ENCODE data around the gene LRFN4. TPM values are rescaled to one million over a fixed set of nuclear protein-coding genes. Genes with fewer than 3 reads are reported as not detected.

LRFN4 gene
- total and polyA plus RNA-seq, 2 of the 13 experiments (the other 11 are each of a cell fraction or from before 2014, with no cell fraction given), result 1.3 to 6.8 TPM

DNA sequence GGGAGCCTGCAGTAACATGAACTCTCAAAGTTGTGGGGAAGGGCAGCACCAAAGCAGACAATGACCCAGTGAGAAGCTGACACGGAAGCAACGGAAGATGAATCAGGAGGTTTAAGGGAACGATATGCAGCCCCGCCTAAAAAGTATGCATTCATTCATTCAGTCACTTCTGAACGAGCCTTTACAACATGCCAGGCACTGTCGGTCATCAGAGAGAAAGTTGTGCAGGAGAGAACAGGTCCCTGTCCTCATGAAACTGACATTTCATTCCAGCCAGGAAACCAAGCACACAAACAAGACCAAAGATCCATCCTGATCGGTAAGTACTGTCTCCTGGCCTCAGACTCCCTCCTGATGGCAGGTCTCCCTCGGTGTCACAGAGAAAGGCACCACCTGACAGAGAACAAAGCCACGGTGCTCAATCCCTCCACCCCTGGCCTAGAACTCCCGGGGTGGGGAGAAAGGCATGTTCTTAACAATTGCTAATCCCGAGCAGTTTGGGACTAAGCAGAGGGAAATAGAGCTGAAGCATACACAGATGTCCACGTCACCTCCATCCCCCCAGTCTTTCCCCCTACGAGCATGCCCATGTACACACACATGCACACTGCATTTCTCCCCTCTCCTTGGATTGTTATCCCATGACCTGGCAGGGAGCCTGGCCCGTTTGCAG lies 49.3 kb downstream of the LRFN4 start (continued):
- TF ChIP-seq NPAS2 (CRISPR knock-in tag; IDR thresholded peaks at IDR 0.05; ENCODE audit: borderline replicate concordance) (no peak), ZSCAN29 (CRISPR knock-in tag; conservative IDR thresholded peaks at IDR 0.05) (no peak), JUNB (CRISPR knock-in tag; IDR thresholded peaks at IDR 0.05; ENCODE audit: borderline replicate concordance) (no peak), PRDM4 (CRISPR knock-in tag; IDR thresholded peaks at IDR 0.05; ENCODE audit: borderline replicate concordance) (no peak), NFE2L2 (IDR thresholded peaks at IDR 0.05; ENCODE audit: low read length) (no peak), NFRKB (IDR thresholded peaks at IDR 0.05) (no peak), HNF1B (CRISPR knock-in tag; IDR thresholded peaks at IDR 0.05) (no peak), TCF7 (IDR thresholded peaks at IDR 0.05; ENCODE audit: low read depth) (no peak), ZEB1 (IDR thresholded peaks at IDR 0.05; ENCODE audit: insufficient replicate concordance, low read depth) (no peak), NFKB2 (CRISPR knock-in tag; IDR thresholded peaks at IDR 0.05; ENCODE audit: borderline replicate concordance) (no peak), YY1 (IDR thresholded peaks at IDR 0.05; ENCODE audit: insufficient read depth, insufficient replicate concordance, low read depth, low read length) (no peak), NFIB (CRISPR knock-in tag; IDR thresholded peaks at IDR 0.05; ENCODE audit: borderline replicate concordance) (no peak), ZNF207 (IDR thresholded peaks at IDR 0.05; ENCODE audit: borderline replicate concordance) (no peak), ELF4 (CRISPR knock-in tag; IDR thresholded peaks at IDR 0.05; ENCODE audit: borderline replicate concordance) (no peak), ZNF782 (CRISPR knock-in tag; IDR thresholded peaks at IDR 0.05; ENCODE audit: borderline replicate concordance) (no peak), ZNF17 (CRISPR knock-in tag; IDR thresholded peaks at IDR 0.05) (no peak), ATAD3A (CRISPR knock-in tag; IDR thresholded peaks at IDR 0.05) (no peak), HOXD1 (CRISPR knock-in tag; IDR thresholded peaks at IDR 0.05) (no peak), ZNF101 (CRISPR knock-in tag; IDR thresholded peaks at IDR 0.05; ENCODE audit: borderline replicate concordance, low read depth) (no peak)
- TF ChIP-seq, protein P1, sequence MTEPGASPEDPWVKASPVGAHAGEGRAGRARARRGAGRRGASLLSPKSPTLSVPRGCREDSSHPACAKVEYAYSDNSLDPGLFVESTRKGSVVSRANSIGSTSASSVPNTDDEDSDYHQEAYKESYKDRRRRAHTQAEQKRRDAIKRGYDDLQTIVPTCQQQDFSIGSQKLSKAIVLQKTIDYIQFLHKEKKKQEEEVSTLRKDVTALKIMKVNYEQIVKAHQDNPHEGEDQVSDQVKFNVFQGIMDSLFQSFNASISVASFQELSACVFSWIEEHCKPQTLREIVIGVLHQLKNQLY (CRISPR knock-in tag; IDR thresholded peaks at IDR 0.05), result no peak
- TF ChIP-seq, protein P2, sequence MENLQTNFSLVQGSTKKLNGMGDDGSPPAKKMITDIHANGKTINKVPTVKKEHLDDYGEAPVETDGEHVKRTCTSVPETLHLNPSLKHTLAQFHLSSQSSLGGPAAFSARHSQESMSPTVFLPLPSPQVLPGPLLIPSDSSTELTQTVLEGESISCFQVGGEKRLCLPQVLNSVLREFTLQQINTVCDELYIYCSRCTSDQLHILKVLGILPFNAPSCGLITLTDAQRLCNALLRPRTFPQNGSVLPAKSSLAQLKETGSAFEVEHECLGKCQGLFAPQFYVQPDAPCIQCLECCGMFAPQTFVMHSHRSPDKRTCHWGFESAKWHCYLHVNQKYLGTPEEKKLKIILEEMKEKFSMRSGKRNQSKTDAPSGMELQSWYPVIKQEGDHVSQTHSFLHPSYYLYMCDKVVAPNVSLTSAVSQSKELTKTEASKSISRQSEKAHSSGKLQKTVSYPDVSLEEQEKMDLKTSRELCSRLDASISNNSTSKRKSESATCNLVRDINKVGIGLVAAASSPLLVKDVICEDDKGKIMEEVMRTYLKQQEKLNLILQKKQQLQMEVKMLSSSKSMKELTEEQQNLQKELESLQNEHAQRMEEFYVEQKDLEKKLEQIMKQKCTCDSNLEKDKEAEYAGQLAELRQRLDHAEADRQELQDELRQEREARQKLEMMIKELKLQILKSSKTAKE (CRISPR knock-in tag; IDR thresholded peaks at IDR 0.05; ENCODE audit: borderline replicate concordance), result no peak
- TF ChIP-seq, protein P3, sequence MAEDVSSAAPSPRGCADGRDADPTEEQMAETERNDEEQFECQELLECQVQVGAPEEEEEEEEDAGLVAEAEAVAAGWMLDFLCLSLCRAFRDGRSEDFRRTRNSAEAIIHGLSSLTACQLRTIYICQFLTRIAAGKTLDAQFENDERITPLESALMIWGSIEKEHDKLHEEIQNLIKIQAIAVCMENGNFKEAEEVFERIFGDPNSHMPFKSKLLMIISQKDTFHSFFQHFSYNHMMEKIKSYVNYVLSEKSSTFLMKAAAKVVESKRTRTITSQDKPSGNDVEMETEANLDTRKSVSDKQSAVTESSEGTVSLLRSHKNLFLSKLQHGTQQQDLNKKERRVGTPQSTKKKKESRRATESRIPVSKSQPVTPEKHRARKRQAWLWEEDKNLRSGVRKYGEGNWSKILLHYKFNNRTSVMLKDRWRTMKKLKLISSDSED (CRISPR knock-in tag; IDR thresholded peaks at IDR 0.05), result no peak
